WTC11 (cell line): ENCODE measurements around the gene BMPER.

Source experiments
- CTCF ChIP-seq: fragments of 200-600 bp; IDR thresholded peaks from 2 replicates; pipeline ENCODE4 v1.8.0; 2022; ENCODE audit warnings: antibody characterized with exemption
- ELF4 ChIP-seq: sonication (generic); formaldehyde crosslinking; IDR thresholded peaks from 2 replicates; pipeline ENCODE4 v1.8.1; 2022; ENCODE audit warnings: low read depth, mild to moderate bottlenecking, moderate library complexity, missing genetic modification reagents
- KAT7 ChIP-seq: sonication (generic); formaldehyde crosslinking; IDR thresholded peaks from 2 replicates; pipeline ENCODE4 v1.8.1; 2023; ENCODE audit warnings: missing genetic modification reagents, mild to moderate bottlenecking, borderline replicate concordance
- RELA ChIP-seq: sonication (generic); formaldehyde crosslinking; IDR thresholded peaks from 2 replicates; pipeline ENCODE4 v1.8.1; 2022; ENCODE audit warnings: missing genetic modification reagents, mild to moderate bottlenecking, borderline replicate concordance
- TCF7 ChIP-seq: sonication (generic); formaldehyde crosslinking; IDR thresholded peaks from 2 replicates; pipeline ENCODE4 v1.8.0; 2022; ENCODE audit warnings: mild to moderate bottlenecking, low read depth, missing genetic modification reagents, moderate library complexity

GRCh38 chr7:34062341-34062740, 157.0 kb downstream of the BMPER start:
- TF ChIP-seq TCF7 (CRISPR knock-in tag) (no peak), KAT7 (CRISPR knock-in tag) (no peak), ELF4 (CRISPR knock-in tag) (no peak), RELA (CRISPR knock-in tag) (no peak), CTCF (no peak)
